Neural progenitor cell (in vitro differentiated cells): ENCODE results near the gene CAPSL.

ENCODE experiments used
- CTCF ChIP-seq: fragments of 200-600 bp; sonication (generic); IDR thresholded peaks from 2 replicates; pipeline ENCODE4 v1.5.1; 2017; ENCODE audit warnings: antibody characterized with exemption, mild to moderate bottlenecking
- EZH2phosphoT487 ChIP-seq: fragments of 200-600 bp; sonication (generic); IDR thresholded peaks from 2 replicates; pipeline ENCODE4 v1.6.1; 2017; ENCODE audit warnings: antibody characterized with exemption

DNA sequence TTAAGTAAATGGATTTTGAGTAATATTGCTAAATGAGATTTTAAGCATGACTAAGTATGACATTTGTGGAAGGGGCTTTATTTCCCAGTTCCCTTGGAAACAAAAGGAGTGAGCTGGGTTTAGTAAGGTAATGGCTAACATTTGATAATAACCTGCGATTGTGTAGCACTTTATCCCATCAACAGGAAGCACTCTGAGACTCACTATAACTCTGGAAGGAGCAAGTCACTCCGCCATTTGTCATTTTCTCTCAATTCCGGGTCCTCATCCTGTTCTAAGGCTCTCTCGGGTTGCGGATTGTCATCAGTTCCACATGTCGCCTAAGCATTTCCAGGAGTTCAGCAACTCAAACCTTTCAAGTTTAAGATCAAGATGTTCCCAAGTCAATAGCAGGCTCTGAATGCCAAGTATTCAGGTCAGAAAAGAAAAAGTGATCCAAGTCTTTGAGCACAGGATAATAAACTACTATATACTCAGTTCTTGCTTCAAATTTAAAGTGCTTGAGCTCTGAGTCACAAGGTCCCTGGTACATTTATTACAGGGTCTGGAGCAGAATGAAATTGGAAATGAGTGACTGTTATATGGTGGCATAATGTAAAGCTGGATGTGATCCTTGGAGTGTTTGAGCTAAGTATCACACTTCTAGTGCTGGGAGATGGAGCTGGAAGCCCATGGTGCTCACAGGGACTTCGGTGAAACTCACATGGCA, 39.3 kb downstream of the CAPSL start:
- TF ChIP-seq EZH2phosphoT487 (no peak), CTCF (no peak)
